ENCODE measurements around the gene ITSN1. TPM values are rescaled to one million over a fixed set of nuclear protein-coding genes. Genes with fewer than 3 reads are reported as not detected.

The ITSN1 gene
- total RNA-seq, 1 experiment from 2014 or later = 50.3 TPM

DNA sequence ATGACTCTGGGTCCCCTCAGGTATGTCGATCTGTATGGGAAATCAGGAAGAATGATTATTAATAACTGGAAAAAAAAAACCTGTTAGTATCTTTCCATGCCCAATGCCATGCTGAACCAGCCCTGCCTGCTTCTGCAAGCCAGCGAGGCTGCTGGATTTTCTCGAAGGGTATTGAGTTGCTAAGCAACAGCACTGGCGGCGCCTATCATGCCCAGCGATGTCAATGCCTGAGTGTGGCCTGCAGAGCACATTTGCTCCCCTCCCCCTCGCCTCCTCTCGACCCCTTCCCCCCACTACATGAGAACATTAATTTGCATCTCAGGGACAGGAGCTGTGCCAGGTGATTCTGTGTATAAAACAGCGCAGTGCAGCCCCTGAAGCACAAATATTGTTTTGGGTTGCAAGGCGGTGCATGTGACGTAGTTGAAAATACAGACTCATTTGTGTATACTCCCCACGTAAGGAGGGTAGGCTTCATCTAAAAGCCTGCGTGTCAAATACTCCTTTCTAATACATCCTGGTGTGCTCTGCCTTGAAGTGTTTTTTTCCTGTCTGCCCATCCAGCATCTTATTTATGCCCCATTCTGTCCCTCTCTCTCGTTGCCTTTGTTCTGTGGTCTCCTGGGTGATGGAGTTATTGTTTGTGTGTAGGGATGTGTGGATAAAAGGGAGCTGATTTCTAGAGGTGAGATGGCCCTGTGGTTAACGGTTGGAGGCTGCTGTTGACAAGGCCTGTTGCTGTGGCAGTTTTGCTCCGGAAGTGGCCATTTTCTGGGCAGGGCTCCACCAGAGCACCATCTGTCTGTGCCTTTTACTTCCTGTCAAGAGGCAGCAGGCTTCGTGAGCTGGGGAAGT lies 306.0 kb downstream of the ITSN1 start:
- ATAC-seq (peak; percentile 89), DNase-seq (ENCODE audit: low read depth, low spot score) (no peak)
- TF ChIP-seq TCF7L2 (IDR thresholded peaks at IDR 0.05; ENCODE audit: low read depth, low read length) (peak; percentile 26; the same call in 1 of the 2 replicates), SIN3A (IDR thresholded peaks at IDR 0.05; ENCODE audit: borderline replicate concordance, insufficient read depth, low read depth, low read length) (0 out of 2 replicates have a peak, but pooled peaks have one; percentile 21), POLR2AphosphoS5 (IDR thresholded peaks at IDR 0.05; ENCODE audit: low read depth, low read length) (no peak)
- TF ChIP-seq, protein P1, sequence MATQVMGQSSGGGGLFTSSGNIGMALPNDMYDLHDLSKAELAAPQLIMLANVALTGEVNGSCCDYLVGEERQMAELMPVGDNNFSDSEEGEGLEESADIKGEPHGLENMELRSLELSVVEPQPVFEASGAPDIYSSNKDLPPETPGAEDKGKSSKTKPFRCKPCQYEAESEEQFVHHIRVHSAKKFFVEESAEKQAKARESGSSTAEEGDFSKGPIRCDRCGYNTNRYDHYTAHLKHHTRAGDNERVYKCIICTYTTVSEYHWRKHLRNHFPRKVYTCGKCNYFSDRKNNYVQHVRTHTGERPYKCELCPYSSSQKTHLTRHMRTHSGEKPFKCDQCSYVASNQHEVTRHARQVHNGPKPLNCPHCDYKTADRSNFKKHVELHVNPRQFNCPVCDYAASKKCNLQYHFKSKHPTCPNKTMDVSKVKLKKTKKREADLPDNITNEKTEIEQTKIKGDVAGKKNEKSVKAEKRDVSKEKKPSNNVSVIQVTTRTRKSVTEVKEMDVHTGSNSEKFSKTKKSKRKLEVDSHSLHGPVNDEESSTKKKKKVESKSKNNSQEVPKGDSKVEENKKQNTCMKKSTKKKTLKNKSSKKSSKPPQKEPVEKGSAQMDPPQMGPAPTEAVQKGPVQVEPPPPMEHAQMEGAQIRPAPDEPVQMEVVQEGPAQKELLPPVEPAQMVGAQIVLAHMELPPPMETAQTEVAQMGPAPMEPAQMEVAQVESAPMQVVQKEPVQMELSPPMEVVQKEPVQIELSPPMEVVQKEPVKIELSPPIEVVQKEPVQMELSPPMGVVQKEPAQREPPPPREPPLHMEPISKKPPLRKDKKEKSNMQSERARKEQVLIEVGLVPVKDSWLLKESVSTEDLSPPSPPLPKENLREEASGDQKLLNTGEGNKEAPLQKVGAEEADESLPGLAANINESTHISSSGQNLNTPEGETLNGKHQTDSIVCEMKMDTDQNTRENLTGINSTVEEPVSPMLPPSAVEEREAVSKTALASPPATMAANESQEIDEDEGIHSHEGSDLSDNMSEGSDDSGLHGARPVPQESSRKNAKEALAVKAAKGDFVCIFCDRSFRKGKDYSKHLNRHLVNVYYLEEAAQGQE (IDR thresholded peaks at IDR 0.05; ENCODE audit: insufficient read depth in 1 of 2, low read depth in 2 of 2, low read length in 1 of 2) = no peak
- TF ChIP-seq, protein P2, sequence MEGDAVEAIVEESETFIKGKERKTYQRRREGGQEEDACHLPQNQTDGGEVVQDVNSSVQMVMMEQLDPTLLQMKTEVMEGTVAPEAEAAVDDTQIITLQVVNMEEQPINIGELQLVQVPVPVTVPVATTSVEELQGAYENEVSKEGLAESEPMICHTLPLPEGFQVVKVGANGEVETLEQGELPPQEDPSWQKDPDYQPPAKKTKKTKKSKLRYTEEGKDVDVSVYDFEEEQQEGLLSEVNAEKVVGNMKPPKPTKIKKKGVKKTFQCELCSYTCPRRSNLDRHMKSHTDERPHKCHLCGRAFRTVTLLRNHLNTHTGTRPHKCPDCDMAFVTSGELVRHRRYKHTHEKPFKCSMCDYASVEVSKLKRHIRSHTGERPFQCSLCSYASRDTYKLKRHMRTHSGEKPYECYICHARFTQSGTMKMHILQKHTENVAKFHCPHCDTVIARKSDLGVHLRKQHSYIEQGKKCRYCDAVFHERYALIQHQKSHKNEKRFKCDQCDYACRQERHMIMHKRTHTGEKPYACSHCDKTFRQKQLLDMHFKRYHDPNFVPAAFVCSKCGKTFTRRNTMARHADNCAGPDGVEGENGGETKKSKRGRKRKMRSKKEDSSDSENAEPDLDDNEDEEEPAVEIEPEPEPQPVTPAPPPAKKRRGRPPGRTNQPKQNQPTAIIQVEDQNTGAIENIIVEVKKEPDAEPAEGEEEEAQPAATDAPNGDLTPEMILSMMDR (IDR thresholded peaks at IDR 0.05) = no peak
- BruUV-seq (replicated peaks) = no TSS peak
- Histone ChIP-seq H3K36me3 (ENCODE audit: control insufficient read depth, insufficient read depth, low read length) (no peaks in the 10 kb centered on the region), H3K4me1 (ENCODE audit: control insufficient read depth, insufficient read depth, low read length) (peaks cover 20% of the 10 kb centered on the region), H3K4me3 (ENCODE audit: low read depth in 2 of 2, low read length in 2 of 2) (peak overlapping the region; percentile 21 to 52), H3K27ac (ENCODE audit: low read length) (peak overlapping the region; percentile 96), H3K9me3 (ENCODE audit: control insufficient read depth, insufficient read depth, low read depth, low read length) (peaks cover 3% of the 10 kb centered on the region; the same call in 1 of the 2 replicates), H3K27me3 (ENCODE audit: control insufficient read depth, insufficient read depth, low read length) (no peaks in the 10 kb centered on the region)
- POLR2A ChIA-PET = interaction anchor here (0.6 to 1.0 kb wide), 7 partner anchors 11 to 129 kb away, joined by 3 to 6 read pairs (median 4); no protein-coding TSS in a partner anchor
- intact Hi-C loops (cut with micrococcal nuclease; ENCODE audit: unreplicated experiment) (loop anchor here (10.0 kb wide), 1 partner anchor 126 kb away; the partner anchor contains the start of genes MRPS6 and SLC5A3), in situ Hi-C loops (cut with HindIII; ENCODE audit: low pct_unique_long_range_greater_than_20kb, low sequenced_read_pairs) (no loop called here)
- CTCF ChIA-PET = interaction anchor here (1.4 kb wide), 1 partner anchor 24 kb away, joined by 4 read pairs; no protein-coding TSS in a partner anchor

DNA sequence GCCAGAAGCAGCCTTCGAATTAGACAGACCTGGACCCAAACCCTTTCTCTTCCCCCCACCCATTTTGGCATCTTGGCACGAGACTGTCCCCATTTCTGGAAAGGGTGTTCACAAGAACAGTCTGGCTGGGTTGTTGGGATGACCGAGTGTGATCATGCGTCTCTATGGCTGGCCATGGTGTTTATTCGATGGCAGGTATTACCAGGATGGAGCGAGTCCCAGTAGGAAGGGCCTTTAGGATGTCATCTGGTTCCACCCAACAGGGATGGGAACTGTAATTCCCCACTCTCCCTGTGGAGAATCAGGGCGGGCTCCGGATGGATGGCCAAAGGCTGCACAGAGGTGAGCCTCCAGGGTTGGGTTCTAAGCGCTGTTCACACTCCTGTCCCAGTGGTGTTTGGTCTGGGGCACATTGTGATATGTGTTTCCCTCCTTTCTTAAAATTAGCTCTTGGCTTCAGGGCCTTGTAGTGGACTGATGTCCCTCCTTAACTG lies 306.7 kb downstream of the ITSN1 start:
- no TSS peak for BruUV-seq (replicated peaks)
- peaks cover 20% of the 10 kb centered on the region for H3K4me1 ChIP-seq (ENCODE audit: control insufficient read depth, insufficient read depth, low read length)
- ATAC-seq = no peak
- H3K27ac ChIP-seq (ENCODE audit: low read length) = peak overlapping the region; percentile 96
- ChIA-PET POLR2A (no interaction called here), CTCF (no interaction called here)
- intact Hi-C loops (cut with micrococcal nuclease; ENCODE audit: unreplicated experiment) = loop anchor here (10.0 kb wide), 1 partner anchor 126 kb away; the partner anchor contains the start of genes MRPS6 and SLC5A3
- TF ChIP-seq POLR2AphosphoS5 (IDR thresholded peaks at IDR 0.05; ENCODE audit: low read depth, low read length) = no peak
- TF ChIP-seq TCF7L2 (IDR thresholded peaks at IDR 0.05; ENCODE audit: low read depth, low read length) = no peak
- H3K9me3 ChIP-seq (ENCODE audit: control insufficient read depth, insufficient read depth, low read depth, low read length) = peaks cover 3% of the 10 kb centered on the region; the same call in 1 of the 2 replicates
- no peaks in the 10 kb centered on the region for H3K36me3 ChIP-seq (ENCODE audit: control insufficient read depth, insufficient read depth, low read length)
- in situ Hi-C loops (cut with HindIII; ENCODE audit: low pct_unique_long_range_greater_than_20kb, low sequenced_read_pairs) = no loop called here
- no peak for DNase-seq (ENCODE audit: low read depth, low spot score)
- no peak overlapping the region for H3K4me3 ChIP-seq (ENCODE audit: low read depth in 2 of 2, low read length in 2 of 2)
- no peaks in the 10 kb centered on the region for H3K27me3 ChIP-seq (ENCODE audit: control insufficient read depth, insufficient read depth, low read length)

Other genes with a start within 250 kb of the ITSN1 start
- gene IFNGR2, start 239.1 kb upstream of the ITSN1 start, total RNA-seq (2021; ENCODE audit: unreplicated experiment) = 47.9 TPM
- gene TMEM50B, start 162.5 kb upstream of the ITSN1 start, total RNA-seq (2021; ENCODE audit: unreplicated experiment) = 18.5 TPM
- gene DNAJC28, start 150.8 kb upstream of the ITSN1 start, total RNA-seq (2021; ENCODE audit: unreplicated experiment) = 1.5 TPM
- 132 TPM for gene GART, start 100.4 kb upstream of the ITSN1 start, total RNA-seq (2021; ENCODE audit: unreplicated experiment)
- gene SON, start 99.5 kb upstream of the ITSN1 start, total RNA-seq (2021; ENCODE audit: unreplicated experiment) = 183 TPM
- gene DONSON, start 53.8 kb upstream of the ITSN1 start, total RNA-seq (2021; ENCODE audit: unreplicated experiment) = 21.9 TPM
- 24.8 TPM for gene CRYZL1, start 760 bp upstream of the ITSN1 start, total RNA-seq (2021; ENCODE audit: unreplicated experiment)